HepG2 (cell line): ENCODE results near the gene AMOTL2. TPM values are rescaled to one million over a fixed set of nuclear protein-coding genes. Genes with fewer than 3 reads are reported as not detected.

Source experiments
- BATF2 ChIP-seq: sonication (generic); formaldehyde crosslinking; IDR thresholded peaks from 2 replicates; pipeline ENCODE4 v1.8.0; 2022; ENCODE audit warnings: mild to moderate bottlenecking, missing genetic modification reagents, moderate library complexity
- DNMT1 ChIP-seq: sonication (generic); formaldehyde crosslinking; IDR thresholded peaks from 2 replicates; pipeline ENCODE4 v1.5.1; 2020; ENCODE audit warnings: mild to moderate bottlenecking, missing genetic modification reagents
- FOXO1 ChIP-seq: sonication (generic); formaldehyde crosslinking; IDR thresholded peaks from 2 replicates; pipeline ENCODE4 v1.4.0; 2020; ENCODE audit warnings: missing genetic modification reagents
- HCFC1 ChIP-seq: fragments of 150-350 bp; IDR thresholded peaks from 2 replicates; pipeline ENCODE4 v1.6.1; 2014; ENCODE audit warnings: low read depth, low read length
- MEIS1 ChIP-seq: sonication (generic); formaldehyde crosslinking; IDR thresholded peaks from 2 replicates; pipeline ENCODE4 v1.9.0; 2021; ENCODE audit warnings: mild to moderate bottlenecking, missing genetic modification reagents, moderate library complexity, borderline replicate concordance
- NCOR1 ChIP-seq: fragments of 200-600 bp; sonication (generic); IDR thresholded peaks from 2 replicates; pipeline ENCODE4 v1.7.0; 2017; ENCODE audit warnings: antibody characterized with exemption, low read length, borderline replicate concordance
- POGK ChIP-seq: sonication (generic); formaldehyde crosslinking; conservative IDR thresholded peaks from 2 replicates; pipeline ENCODE4 v1.8.0; 2022; ENCODE audit warnings: mild to moderate bottlenecking, moderate library complexity, missing genetic modification reagents
- RXRB ChIP-seq: IDR thresholded peaks from 2 replicates; pipeline ENCODE4 v1.6.1; 2016; ENCODE audit warnings: borderline replicate concordance, missing genetic modification reagents, missing compliant biosample characterization
- THAP11 ChIP-seq: IDR thresholded peaks from 2 replicates; pipeline ENCODE4 v1.6.1; 2016; ENCODE audit warnings: missing biosample characterization, missing genetic modification reagents
- UBTF ChIP-seq: sonication (generic); formaldehyde crosslinking; IDR thresholded peaks from 2 replicates; pipeline ENCODE4 v1.4.0; 2020; ENCODE audit warnings: mild to moderate bottlenecking, missing genetic modification reagents
- ZBTB2 ChIP-seq: sonication (generic); formaldehyde crosslinking; IDR thresholded peaks from 2 replicates; pipeline ENCODE4 v1.8.0; 2022; ENCODE audit warnings: low read depth, missing genetic modification reagents
- ZBTB4 ChIP-seq: sonication (generic); formaldehyde crosslinking; IDR thresholded peaks from 2 replicates; pipeline ENCODE4 v1.4.0; 2020; ENCODE audit warnings: missing genetic modification reagents, mild to moderate bottlenecking, borderline replicate concordance
- ZNF205 ChIP-seq: IDR thresholded peaks from 2 replicates; pipeline ENCODE4 v1.6.1; 2018; ENCODE audit warnings: missing biosample characterization, missing genetic modification reagents
- ZNF235 ChIP-seq: sonication (generic); formaldehyde crosslinking; IDR thresholded peaks from 2 replicates; pipeline ENCODE4 v1.8.1; 2023; ENCODE audit warnings: mild to moderate bottlenecking, missing genetic modification reagents, borderline replicate concordance
- ZNF576 ChIP-seq: sonication (generic); formaldehyde crosslinking; IDR thresholded peaks from 2 replicates; pipeline ENCODE4 v1.4.0; 2020; ENCODE audit warnings: mild to moderate bottlenecking, missing genetic modification reagents
- polyA plus RNA-seq, 8 experiments: library from polyadenylated mRNA; depleted of rRNA in 3 of 8; stranded (reverse) in 7 of 8; unstranded in 1 of 8; fragments of >200 nt; fragmentation: Illumina TruSeq in 4 of 8; extraction: Trizol in 4 of 8; gene quantifications; 2 replicates each; pipeline versions ENCODE4 v1.2.1 to v1.2.3, GENCODE V29; 2011 to 2016; ENCODE audit warnings: low read depth in 4 of 8, missing spikeins in 1 of 8, mixed read lengths in 1 of 8; ENCODE audit not compliant: insufficient read depth in 1 of 8
- total RNA-seq, 5 experiments: library from RNA; depleted of rRNA; stranded (reverse); fragments of >200 nt; fragmentation: Illumina TruSeq; extraction: Trizol; gene quantifications; 2 replicates each; pipeline ENCODE4 v1.2.3, GENCODE V29; 2016; ENCODE audit warnings: low read depth in 1 of 5

AMOTL2 gene
- total and polyA plus RNA-seq, 2 of the 13 experiments (the other 11 are each of a cell fraction or from before 2014, with no cell fraction given) = 17.3 to 18.5 TPM

- TF ChIP-seq POGK (CRISPR knock-in tag) (peak; percentile 83), ZNF205 (peak; percentile 66; the same call in 1 of the 2 replicates), HCFC1 (0 out of 2 replicates have a peak, but pooled peaks have one; percentile 18), THAP11 (CRISPR knock-in tag) (peak; percentile 51; the same call in 1 of the 2 replicates), MEIS1 (CRISPR knock-in tag) (no peak), FOXO1 (CRISPR knock-in tag) (peak; percentile 64), ZNF576 (no peak), ZBTB2 (0 out of 2 replicates have a peak, but pooled peaks have one; percentile 34), UBTF (peak; percentile 88), ZBTB4 (CRISPR knock-in tag) (no peak; the same call in 1 of the 2 replicates), ZNF235 (peak; percentile 61; the same call in 1 of the 2 replicates), RXRB (CRISPR knock-in tag) (peak; percentile 80; the same call in 1 of the 2 replicates), NCOR1 (no peak; the same call in 1 of the 2 replicates), BATF2 (CRISPR knock-in tag) (no peak), DNMT1 (CRISPR knock-in tag) (0 out of 2 replicates have a peak, but pooled peaks have one; percentile 18)
Observed at GRCh38 chr3:134374105-134374790, at the start of gene AMOTL2 (continued).
